Colonic mucosa (tissue), 4 donors: ENCODE data around the gene GRHL1. TPM values are rescaled to one million over a fixed set of nuclear protein-coding genes. Genes with fewer than 3 reads are reported as not detected.

Source experiments
- DNase-seq: peaks from one replicate; pipeline ENCODE4 v3.0.0-alpha.2; 2020
- H3K27ac ChIP-seq: fragments of 200-600 bp; one replicate; pipeline ENCODE4 v1.8.0; 2021
- H3K27me3 ChIP-seq: fragments of 200-600 bp; one replicate; pipeline ENCODE4 v1.8.0; 2021
- H3K36me3 ChIP-seq: fragments of 200-600 bp; one replicate; pipeline ENCODE4 v1.8.0; 2021
- H3K4me1 ChIP-seq: fragments of 200-600 bp; one replicate; pipeline ENCODE4 v1.8.0; 2021; ENCODE audit warnings: mild to moderate bottlenecking
- H3K4me3 ChIP-seq: fragments of 200-600 bp; one replicate; pipeline ENCODE4 v1.8.0; 2021
- H3K9ac ChIP-seq, 2 donors: one replicate each; pipeline ENCODE4 v1.7.0; 2013; ENCODE audit warnings: control low read depth in 2 of 2, low read depth in 2 of 2, low read length in 2 of 2
- H3K9me3 ChIP-seq: fragments of 200-600 bp; one replicate; pipeline ENCODE4 v1.8.0; 2021
- CTCF ChIP-seq: fragments of 200-600 bp; IDR thresholded peaks from one replicate; pipeline ENCODE4 v1.8.0; 2022; ENCODE audit warnings: antibody characterized with exemption, mild to moderate bottlenecking
- intact Hi-C: fragments of 100-400 bp; cut with DNase I; formaldehyde crosslinking; loops from one replicate; pipeline ENCODE4 v1.14.1; 2022
- total RNA-seq, 2 donors: library from RNA; stranded (reverse); fragmentation: NEBNext Ultra II Directional in 1 of 2; extraction: Animal tissue kit (Norgen Biotek cat#: 25700) in 1 of 2; gene quantifications; one replicate each; pipeline ENCODE4 v1.2.1, GENCODE V29; 2021
- donor health status: healthy.
- donor health status: DM: no; HTN: no; CAD: no.
- donor health status: DM: no; HTN: no; CAD: no.

GRHL1 gene
- total RNA-seq, 2 donors from 2014 or later, result 1.6 to 1.9 TPM

GRCh38 chr2:9952856-9953503 lies 1.5 kb downstream of the GRHL1 start:
- H3K27me3 ChIP-seq, result no peaks in the 10 kb centered on the region
- H3K27ac ChIP-seq, result no peak overlapping the region
- no peak for DNase-seq
- H3K9ac ChIP-seq, result no peak overlapping the region
- TF ChIP-seq CTCF, result no peak
- no peaks in the 10 kb centered on the region for H3K9me3 ChIP-seq
- H3K36me3 ChIP-seq, result no peaks in the 10 kb centered on the region
- H3K4me3 ChIP-seq, result no peak overlapping the region
- intact Hi-C loops, result loop anchor here (10.0 kb wide), 1 partner anchor 138 kb away; no protein-coding TSS in a partner anchor
- H3K4me1 ChIP-seq, result no peaks in the 10 kb centered on the region

- no peaks in the 10 kb centered on the region for H3K4me1 ChIP-seq
- intact Hi-C loops, result loop anchor here (10.0 kb wide), 1 partner anchor 139 kb away; no protein-coding TSS in a partner anchor
- DNase-seq, result no peak
- H3K9me3 ChIP-seq, result no peaks in the 10 kb centered on the region
- TF ChIP-seq CTCF, result no peak
- H3K9ac ChIP-seq, result no peak overlapping the region
- no peaks in the 10 kb centered on the region for H3K27me3 ChIP-seq
- no peaks in the 10 kb centered on the region for H3K36me3 ChIP-seq
- no peak overlapping the region for H3K4me3 ChIP-seq
- H3K27ac ChIP-seq, result no peak overlapping the region
These were observed 2.6 kb downstream of the GRHL1 start for GRCh38 chr2:9954136-9954535.

GRCh38 chr2:9958057-9958456 lies 6.6 kb downstream of the GRHL1 start:
- intact Hi-C loops, result loop anchor here (10.0 kb wide), 1 partner anchor 143 kb away; no protein-coding TSS in a partner anchor
- no peak for DNase-seq
- H3K27me3 ChIP-seq, result no peaks in the 10 kb centered on the region
- no peaks in the 10 kb centered on the region for H3K36me3 ChIP-seq
- no peaks in the 10 kb centered on the region for H3K4me1 ChIP-seq
- H3K4me3 ChIP-seq, result no peak overlapping the region
- no peak for TF ChIP-seq CTCF
- no peak overlapping the region for H3K9ac ChIP-seq
- no peak overlapping the region for H3K27ac ChIP-seq
- no peaks in the 10 kb centered on the region for H3K9me3 ChIP-seq

- no peak for DNase-seq
- H3K27me3 ChIP-seq, result no peaks in the 10 kb centered on the region
- H3K9me3 ChIP-seq, result no peaks in the 10 kb centered on the region
- TF ChIP-seq CTCF, result no peak
- no peaks in the 10 kb centered on the region for H3K36me3 ChIP-seq
- H3K4me1 ChIP-seq, result no peaks in the 10 kb centered on the region
- no peak overlapping the region for H3K9ac ChIP-seq
- no peak overlapping the region for H3K27ac ChIP-seq
- no peak overlapping the region for H3K4me3 ChIP-seq
- intact Hi-C loops, result loop anchor here (10.0 kb wide), 1 partner anchor 144 kb away; no protein-coding TSS in a partner anchor
These were observed 7.8 kb downstream of the GRHL1 start for GRCh38 chr2:9959262-9959661.

GRCh38 chr2:9961013-9961412 lies 9.5 kb downstream of the GRHL1 start:
- TF ChIP-seq CTCF, result no peak
- Histone ChIP-seq H3K4me3 (no peak overlapping the region), H3K9ac (no peak overlapping the region), H3K4me1 (no peaks in the 10 kb centered on the region), H3K9me3 (no peaks in the 10 kb centered on the region), H3K27ac (no peak overlapping the region), H3K27me3 (no peaks in the 10 kb centered on the region), H3K36me3 (no peaks in the 10 kb centered on the region)
- DNase-seq, result no peak
- intact Hi-C loops, result no loop called here
